ENCODE data around the gene ID4. TPM values are rescaled to one million over a fixed set of nuclear protein-coding genes. Genes with fewer than 3 reads are reported as not detected.
A peak's percentile ranks its signal among the peaks of the same experiment; 100 is the strongest.

ID4 gene
- total and polyA plus RNA-seq, 5 donors, result 32.3 to 74.5 (median 38.2) TPM

DNA sequence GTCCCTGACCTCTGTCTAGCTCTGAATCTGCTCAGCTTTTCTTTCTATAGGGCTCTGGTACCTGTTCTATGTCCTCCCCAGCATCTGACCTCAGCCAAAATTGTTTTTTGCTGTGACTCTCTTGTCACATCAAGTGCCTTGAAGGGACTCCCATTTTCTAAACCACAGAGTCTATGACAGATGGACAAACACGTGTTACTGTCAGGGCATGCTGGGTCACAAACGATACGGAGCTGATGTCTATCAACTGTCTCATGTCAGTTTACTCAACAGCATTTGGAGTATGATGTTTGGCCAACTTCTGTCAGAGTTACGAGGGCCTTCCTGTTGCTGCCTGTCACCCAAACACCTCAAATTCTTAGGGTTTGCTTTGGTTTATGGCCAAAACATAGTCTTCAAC is 20.5 kb downstream of the ID4 start:
- Histone ChIP-seq H3K9me3 (ENCODE audit: control insufficient read depth, low read length) (no peaks in the 10 kb centered on the region), H3K27me3 (ENCODE audit: control insufficient read depth, insufficient read depth) (no peaks in the 10 kb centered on the region), H3K4me3 (ENCODE audit: low read length) (no peak overlapping the region), H3K4me1 (ENCODE audit: control insufficient read depth, insufficient read depth, low read length) (no peaks in the 10 kb centered on the region), H3K27ac (ENCODE audit: low read length) (no peak overlapping the region)
- intact Hi-C loops (cut with DNase I), result loop anchor here in 2 of 4 donors (10.0 kb wide), 2 partner anchors 833 to 1113 kb away; no protein-coding TSS in a partner anchor
- ATAC-seq (no peak), DNase-seq (no peak)
- 84% methylated on average over 4 of the region's 4 CpGs for WGBS

DNA sequence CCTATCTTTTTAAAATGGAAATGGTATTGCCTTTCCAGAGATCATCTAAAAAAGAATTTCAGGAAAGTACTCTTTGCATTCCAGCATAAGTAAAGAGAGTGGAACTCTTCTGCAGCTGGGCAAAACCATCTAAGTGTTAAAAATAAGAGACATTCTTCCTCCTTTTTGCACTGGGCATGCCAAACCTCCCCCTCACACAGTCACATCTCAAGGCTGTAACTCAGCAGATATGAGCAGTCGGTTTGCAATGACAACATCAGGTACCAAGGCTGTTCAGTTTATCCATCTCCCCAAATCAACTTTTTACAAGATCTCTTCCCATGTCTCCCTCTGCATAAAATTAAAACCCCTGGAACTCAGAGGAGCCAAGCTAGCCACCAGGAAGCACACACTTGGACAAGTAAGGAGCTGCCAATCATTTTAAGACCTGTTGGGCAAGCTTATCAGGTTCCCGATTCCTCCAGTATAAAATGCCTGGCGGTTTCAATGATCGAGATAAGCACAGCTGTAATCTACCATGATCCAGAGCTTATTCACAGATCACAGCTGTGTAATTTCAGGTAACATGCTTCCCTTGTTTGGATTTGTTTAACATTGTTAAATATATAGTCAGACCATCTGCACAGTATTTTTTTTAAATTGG is 23.2 kb downstream of the ID4 start:
- ATAC-seq (no peak), DNase-seq (no peak)
- H3K4me3 ChIP-seq (ENCODE audit: low read length), result no peak overlapping the region
- H3K27ac ChIP-seq (ENCODE audit: low read length), result no peak overlapping the region
- WGBS, result 52% methylated on average over 4 of the region's 4 CpGs
- H3K27me3 ChIP-seq (ENCODE audit: control insufficient read depth, insufficient read depth), result no peaks in the 10 kb centered on the region
- H3K4me1 ChIP-seq (ENCODE audit: control insufficient read depth, insufficient read depth, low read length), result no peaks in the 10 kb centered on the region
- intact Hi-C loops (cut with DNase I), result no loop called here
- H3K9me3 ChIP-seq (ENCODE audit: control insufficient read depth, low read length), result no peaks in the 10 kb centered on the region

DNA sequence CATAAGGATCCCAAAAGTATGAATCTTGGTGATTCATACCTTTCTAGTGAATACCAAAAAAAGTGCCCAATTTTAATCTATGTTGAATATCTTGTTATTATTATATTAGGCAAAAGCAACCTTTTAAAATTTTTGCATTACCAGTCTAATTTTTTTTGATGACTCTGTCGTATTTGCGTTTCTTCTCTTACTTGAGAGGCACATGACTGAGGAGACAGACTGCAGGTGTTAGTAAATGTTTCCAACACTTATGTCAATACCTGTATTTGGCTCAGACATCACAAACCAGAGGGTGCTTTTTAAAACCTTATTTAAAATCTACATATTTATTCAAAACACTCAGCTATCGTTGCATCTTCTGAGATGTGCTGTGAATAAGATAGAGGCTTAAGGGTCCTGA is 27.1 kb downstream of the ID4 start:
- no peak for DNase-seq
- no peaks in the 10 kb centered on the region for H3K27me3 ChIP-seq (ENCODE audit: control insufficient read depth, insufficient read depth)
- no peak overlapping the region for H3K27ac ChIP-seq (ENCODE audit: low read length)
- H3K4me3 ChIP-seq (ENCODE audit: low read length), result no peak overlapping the region
- no peaks in the 10 kb centered on the region for H3K9me3 ChIP-seq (ENCODE audit: control insufficient read depth, low read length)
- intact Hi-C loops (cut with DNase I), result no loop called here
- WGBS, result 87% methylated on average over 3 of the region's 3 CpGs
- ATAC-seq, result no peak
- no peaks in the 10 kb centered on the region for H3K4me1 ChIP-seq (ENCODE audit: control insufficient read depth, insufficient read depth, low read length)

DNA sequence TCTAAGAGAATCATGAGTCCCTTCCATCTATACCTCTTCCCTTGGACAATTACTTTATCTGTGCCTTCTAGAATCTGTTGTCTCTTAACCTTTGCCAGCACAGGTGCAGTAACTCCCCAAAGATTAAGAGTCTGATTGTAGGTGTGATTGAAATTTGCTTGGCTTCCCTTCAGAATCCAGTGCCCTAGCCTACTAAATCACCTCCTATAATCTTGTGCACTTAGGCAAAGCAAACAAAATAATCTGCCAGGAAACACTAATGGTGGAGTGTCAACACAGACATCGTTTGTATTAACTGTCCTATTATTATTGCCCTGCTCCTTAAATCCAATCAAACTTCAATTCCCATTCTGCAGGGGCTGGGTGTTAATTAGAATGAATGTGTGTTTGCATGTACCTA is 28.0 kb downstream of the ID4 start:
- ATAC-seq (no peak), DNase-seq (no peak)
- Histone ChIP-seq H3K27ac (ENCODE audit: low read length) (no peak overlapping the region), H3K9me3 (ENCODE audit: control insufficient read depth, low read length) (no peaks in the 10 kb centered on the region), H3K4me1 (ENCODE audit: control insufficient read depth, insufficient read depth, low read length) (no peaks in the 10 kb centered on the region), H3K27me3 (ENCODE audit: control insufficient read depth, insufficient read depth) (no peaks in the 10 kb centered on the region), H3K4me3 (ENCODE audit: low read length) (no peak overlapping the region)
- intact Hi-C loops (cut with DNase I), result no loop called here
- WGBS, result 46% methylated on average over 1 of the region's 1 CpG

DNA sequence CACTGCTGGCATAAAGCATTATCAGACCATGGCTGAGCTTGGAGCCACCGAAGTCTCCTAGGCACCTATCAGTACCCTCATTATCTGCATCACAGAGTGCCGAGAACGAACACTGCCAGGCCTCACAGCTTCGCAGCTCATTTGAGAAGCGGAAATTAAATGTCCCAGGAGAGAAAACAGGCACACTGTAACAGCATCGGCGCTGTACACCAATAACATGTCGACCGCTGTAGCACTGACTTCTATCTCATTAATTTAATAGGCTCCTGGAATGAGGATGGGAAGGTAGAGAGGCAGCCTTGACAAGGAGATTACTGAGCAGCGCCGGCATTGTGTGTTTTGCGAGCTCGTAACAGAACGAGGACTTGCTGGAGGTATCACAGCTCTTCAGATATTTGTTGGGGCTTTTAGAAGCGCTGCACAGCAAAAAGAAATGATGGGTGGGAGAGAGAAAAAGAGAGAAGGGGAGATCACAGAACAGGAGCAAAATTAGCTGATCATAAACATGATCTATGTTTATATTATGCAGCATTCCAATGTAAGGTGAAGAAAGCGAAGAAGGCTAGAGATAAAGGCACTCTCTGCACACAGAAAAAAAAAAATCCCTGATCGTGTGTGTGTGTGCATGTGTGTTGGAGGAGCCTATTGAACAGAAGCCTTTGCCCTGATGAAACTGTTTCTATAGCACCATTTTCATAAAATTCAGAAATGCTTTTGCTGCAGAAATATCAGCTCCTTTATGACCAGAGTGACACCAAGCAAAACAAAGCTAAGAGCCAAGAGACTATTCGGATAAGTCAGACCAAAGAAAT is 29.2 kb downstream of the ID4 start:
- Histone ChIP-seq H3K4me3 (ENCODE audit: low read length) (no peak overlapping the region), H3K27ac (ENCODE audit: low read length) (no peak overlapping the region), H3K4me1 (ENCODE audit: control insufficient read depth, insufficient read depth, low read length) (no peaks in the 10 kb centered on the region), H3K9me3 (ENCODE audit: control insufficient read depth, low read length) (no peaks in the 10 kb centered on the region), H3K27me3 (ENCODE audit: control insufficient read depth, insufficient read depth) (no peaks in the 10 kb centered on the region)
- DNase-seq (no peak), ATAC-seq (peak; percentile 35 to 45)
- WGBS, result 31% methylated on average over 18 of the region's 18 CpGs
- intact Hi-C loops (cut with DNase I), result no loop called here

DNA sequence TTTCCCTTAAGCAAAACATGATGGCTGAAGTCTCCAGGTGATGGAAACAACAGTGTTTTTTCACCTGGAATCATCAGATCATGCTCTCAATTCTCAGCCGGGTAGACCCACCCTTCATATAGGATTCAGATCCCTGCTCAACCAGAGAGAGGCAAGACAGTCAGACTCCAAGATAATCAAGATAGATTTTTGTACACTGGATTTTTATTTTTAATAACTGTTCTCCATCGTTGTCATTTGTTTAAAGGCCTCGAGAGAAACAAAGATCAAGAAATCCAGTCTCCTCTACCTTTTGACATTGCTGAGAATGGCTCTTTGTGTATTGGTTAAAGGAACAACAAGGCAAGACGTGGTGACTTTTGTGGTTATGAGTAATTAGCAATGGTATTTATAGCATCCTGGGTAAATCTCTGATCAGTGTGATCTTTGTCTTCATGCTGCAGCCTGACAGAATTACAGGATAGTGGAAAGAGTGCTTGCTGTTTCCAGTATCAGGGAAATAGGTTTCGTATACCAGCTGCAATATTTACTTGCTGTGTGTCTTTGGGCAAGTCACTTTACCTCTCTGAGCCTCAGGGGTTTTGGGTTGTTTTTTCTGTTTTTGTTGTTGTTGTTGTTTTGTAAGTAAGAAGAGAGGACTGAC is 29.9 kb downstream of the ID4 start:
- Histone ChIP-seq H3K9me3 (ENCODE audit: control insufficient read depth, low read length) (no peaks in the 10 kb centered on the region), H3K4me1 (ENCODE audit: control insufficient read depth, insufficient read depth, low read length) (no peaks in the 10 kb centered on the region), H3K27ac (ENCODE audit: low read length) (no peak overlapping the region), H3K27me3 (ENCODE audit: control insufficient read depth, insufficient read depth) (no peaks in the 10 kb centered on the region), H3K4me3 (ENCODE audit: low read length) (no peak overlapping the region)
- DNase-seq (no peak), ATAC-seq (no peak)
- 73% methylated on average over 5 of the region's 5 CpGs for WGBS
- intact Hi-C loops (cut with DNase I), result no loop called here

DNA sequence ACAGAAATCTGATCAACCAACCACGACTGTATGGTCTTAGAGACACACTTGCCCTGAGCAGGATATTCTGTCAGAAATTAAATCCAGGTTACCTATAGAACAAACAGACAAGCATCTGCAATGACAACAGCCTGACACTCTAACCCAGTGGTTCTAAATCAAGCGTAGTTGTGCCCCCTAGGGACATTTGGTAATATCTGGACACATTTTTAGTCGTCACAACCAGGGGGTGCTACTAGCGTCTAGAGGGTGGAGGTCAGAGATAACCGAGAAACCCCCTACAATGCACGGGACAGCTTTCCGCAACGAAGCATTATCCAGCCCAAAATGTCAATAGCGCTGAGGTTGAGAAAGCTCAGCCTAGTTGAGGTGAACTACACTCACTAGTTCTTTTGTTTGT is 32.3 kb downstream of the ID4 start:
- intact Hi-C loops (cut with DNase I), result no loop called here
- ATAC-seq, result no peak
- H3K27ac ChIP-seq (ENCODE audit: low read length), result no peak overlapping the region
- no peaks in the 10 kb centered on the region for H3K27me3 ChIP-seq (ENCODE audit: control insufficient read depth, insufficient read depth)
- no peaks in the 10 kb centered on the region for H3K4me1 ChIP-seq (ENCODE audit: control insufficient read depth, insufficient read depth, low read length)
- WGBS, result 78% methylated on average over 9 of the region's 9 CpGs
- no peak overlapping the region for H3K4me3 ChIP-seq (ENCODE audit: low read length)
- DNase-seq, result no peak
- no peaks in the 10 kb centered on the region for H3K9me3 ChIP-seq (ENCODE audit: control insufficient read depth, low read length)

DNA sequence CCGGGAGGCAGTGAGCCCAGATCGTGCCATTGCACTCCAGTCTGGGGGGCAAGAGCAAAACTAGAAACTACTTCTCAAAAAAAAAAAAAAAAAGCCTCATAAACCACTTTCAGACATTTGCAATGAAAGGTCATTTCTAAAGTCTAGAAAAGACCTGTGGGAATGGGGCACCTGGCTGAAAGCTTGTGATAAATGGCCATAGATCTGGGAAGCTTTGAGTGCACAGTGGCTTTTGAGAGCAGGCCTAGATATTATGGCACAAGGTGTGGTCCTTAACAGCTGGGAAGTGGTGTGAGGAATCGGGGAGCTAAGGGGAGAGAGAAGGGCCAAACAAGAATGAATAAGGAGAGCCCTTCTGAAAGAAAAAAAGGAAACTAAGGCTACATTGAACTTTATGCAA is 33.2 kb downstream of the ID4 start:
- ATAC-seq (no peak), DNase-seq (no peak)
- intact Hi-C loops (cut with DNase I), result no loop called here
- no peaks in the 10 kb centered on the region for H3K27me3 ChIP-seq (ENCODE audit: control insufficient read depth, insufficient read depth)
- H3K9me3 ChIP-seq (ENCODE audit: control insufficient read depth, low read length), result no peaks in the 10 kb centered on the region
- 90% methylated on average over 3 of the region's 3 CpGs for WGBS
- H3K4me1 ChIP-seq (ENCODE audit: control insufficient read depth, insufficient read depth, low read length), result no peaks in the 10 kb centered on the region
- no peak overlapping the region for H3K27ac ChIP-seq (ENCODE audit: low read length)
- no peak overlapping the region for H3K4me3 ChIP-seq (ENCODE audit: low read length)

DNA sequence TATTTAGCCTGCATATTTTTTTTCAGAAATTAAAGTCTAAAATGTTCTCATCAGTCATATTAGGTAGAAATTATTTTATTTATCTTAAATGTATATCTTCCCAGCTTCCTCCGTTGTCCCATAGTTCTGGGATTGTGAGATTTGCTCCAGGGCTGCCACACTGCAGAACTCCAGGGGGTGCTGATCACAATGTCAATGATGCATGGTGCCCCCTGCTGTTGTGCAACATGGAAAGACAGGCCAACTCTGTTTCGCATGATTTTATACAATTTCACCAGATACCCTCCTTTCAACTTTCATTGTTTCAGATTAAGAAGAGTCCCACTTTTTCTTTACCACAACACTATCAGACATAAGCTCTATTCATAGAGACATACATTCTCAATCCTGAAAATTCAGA is 35.9 kb downstream of the ID4 start:
- Histone ChIP-seq H3K27me3 (ENCODE audit: control insufficient read depth, insufficient read depth) (no peaks in the 10 kb centered on the region), H3K4me3 (ENCODE audit: low read length) (no peak overlapping the region), H3K4me1 (ENCODE audit: control insufficient read depth, insufficient read depth, low read length) (no peaks in the 10 kb centered on the region), H3K27ac (ENCODE audit: low read length) (no peak overlapping the region), H3K9me3 (ENCODE audit: control insufficient read depth, low read length) (no peaks in the 10 kb centered on the region)
- ATAC-seq (no peak), DNase-seq (no peak)
- intact Hi-C loops (cut with DNase I), result no loop called here
- 70% methylated on average over 2 of the region's 2 CpGs for WGBS

DNA sequence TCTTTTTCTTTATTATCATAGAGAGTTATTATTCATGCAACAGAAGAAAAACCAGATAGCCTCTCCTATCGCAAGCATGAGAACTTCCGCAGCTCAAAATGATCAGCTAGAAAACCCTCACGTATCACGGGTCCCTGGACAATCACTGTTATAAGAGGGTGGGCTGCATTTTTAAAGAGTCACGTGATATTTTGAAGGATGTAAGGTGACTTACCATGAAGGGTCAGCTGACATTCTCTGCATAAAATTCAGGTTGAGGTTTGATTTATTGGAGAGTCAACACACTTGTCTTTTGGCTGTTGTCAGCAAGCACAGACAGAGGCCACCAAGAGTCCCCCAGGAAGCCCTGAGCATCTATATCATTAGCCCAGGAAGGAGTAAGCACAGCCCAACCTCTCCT is 39.5 kb downstream of the ID4 start:
- DNase-seq (no peak), ATAC-seq (no peak)
- intact Hi-C loops (cut with DNase I), result no loop called here
- Histone ChIP-seq H3K4me3 (ENCODE audit: low read length) (no peak overlapping the region), H3K4me1 (ENCODE audit: control insufficient read depth, insufficient read depth, low read length) (no peaks in the 10 kb centered on the region), H3K27me3 (ENCODE audit: control insufficient read depth, insufficient read depth) (no peaks in the 10 kb centered on the region), H3K27ac (ENCODE audit: low read length) (no peak overlapping the region), H3K9me3 (ENCODE audit: control insufficient read depth, low read length) (no peaks in the 10 kb centered on the region)
- 89% methylated on average over 5 of the region's 5 CpGs for WGBS

DNA sequence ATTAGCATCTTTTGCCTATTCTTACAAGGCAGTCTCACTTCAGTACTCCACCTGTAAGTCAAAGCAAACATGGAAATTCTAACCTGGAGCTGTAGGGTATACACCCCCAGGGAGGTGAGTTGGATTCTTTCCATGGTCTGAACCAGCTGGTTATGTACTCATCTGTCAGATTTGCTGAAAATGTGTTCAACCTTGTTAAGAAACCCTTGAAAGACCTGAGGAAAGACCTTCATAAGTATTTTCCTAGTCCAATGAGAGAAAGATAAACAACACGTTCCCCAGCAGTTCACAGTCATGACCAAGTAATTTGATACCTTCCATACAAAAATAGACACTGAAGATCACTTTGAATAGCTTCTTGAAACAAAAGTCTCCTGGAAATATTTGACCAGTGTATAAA is 42.5 kb downstream of the ID4 start:
- 32% methylated on average over 1 of the region's 1 CpG for WGBS
- no peak for ATAC-seq

More for the DNA sequence above, 42.5 kb downstream of the ID4 start:
- intact Hi-C loops (cut with DNase I), result no loop called here
- Histone ChIP-seq H3K27me3 (ENCODE audit: control insufficient read depth, insufficient read depth) (no peaks in the 10 kb centered on the region), H3K9me3 (ENCODE audit: control insufficient read depth, low read length) (no peaks in the 10 kb centered on the region), H3K27ac (ENCODE audit: low read length) (no peak overlapping the region), H3K4me1 (ENCODE audit: control insufficient read depth, insufficient read depth, low read length) (no peaks in the 10 kb centered on the region), H3K4me3 (ENCODE audit: low read length) (no peak overlapping the region)
- DNase-seq, result no peak
